Liver (tissue), 9 donors: Measurements from ENCODE around the gene GALNT6. TPM values are rescaled to one million over a fixed set of nuclear protein-coding genes. Genes with fewer than 3 reads are reported as not detected.

Experiments
- DNase-seq: peaks from one replicate; pipeline ENCODE4 v3.0.0-alpha.2; 2017; ENCODE audit warnings: low spot score
- H3K27ac ChIP-seq, 2 donors: one replicate each; pipeline ENCODE4 v1.7.0; 2013; ENCODE audit warnings: inconsistent platforms in 2 of 2, low read length in 2 of 2, control low read depth in 1 of 2, low read depth in 1 of 2, mild to moderate bottlenecking in 1 of 2
- H3K27me3 ChIP-seq, 4 donors: one replicate each; pipeline versions ENCODE4 v1.6.1 to v1.7.0; 2013; ENCODE audit warnings: low read length in 3 of 4, inconsistent platforms in 1 of 4, mild to moderate bottlenecking in 1 of 4, moderate library complexity in 1 of 4; ENCODE audit not compliant: control insufficient read depth in 4 of 4, insufficient read depth in 4 of 4
- H3K36me3 ChIP-seq, 4 donors: one replicate each; pipeline versions ENCODE4 v1.6.1 to v1.7.0; 2013; ENCODE audit warnings: low read length in 3 of 4, mild to moderate bottlenecking in 3 of 4, low read depth in 1 of 4, moderate library complexity in 1 of 4; ENCODE audit not compliant: control insufficient read depth in 4 of 4, insufficient read depth in 3 of 4
- H3K4me1 ChIP-seq, 4 donors: one replicate each; pipeline versions ENCODE4 v1.6.1 to v1.7.0; 2013; ENCODE audit warnings: low read length in 3 of 4, mild to moderate bottlenecking in 3 of 4, moderate library complexity in 1 of 4; ENCODE audit not compliant: control insufficient read depth in 4 of 4, insufficient read depth in 4 of 4
- H3K4me3 ChIP-seq, 3 donors: one replicate each; pipeline versions ENCODE4 v1.6.1 to v1.7.0; 2013; ENCODE audit warnings: low read length in 3 of 3, control low read depth in 1 of 3, low read depth in 1 of 3, mild to moderate bottlenecking in 1 of 3
- H3K9ac ChIP-seq, 2 donors: one replicate each; pipeline ENCODE4 v1.7.0; 2013; ENCODE audit warnings: low read length in 2 of 2, mild to moderate bottlenecking in 2 of 2, moderate library complexity in 2 of 2, control low read depth in 1 of 2, low read depth in 1 of 2
- H3K9me3 ChIP-seq, 4 donors: one replicate each; pipeline versions ENCODE4 v1.6.1 to v1.7.0; 2013; ENCODE audit warnings: low read length in 3 of 4; ENCODE audit not compliant: control insufficient read depth in 4 of 4
- EGR1 ChIP-seq, 2 donors: IDR thresholded peaks; 2 replicates each; pipeline ENCODE4 v1.6.1; 2016 to 2018; ENCODE audit warnings: antibody characterized with exemption in 2 of 2, low read depth in 2 of 2
- FOXA1 ChIP-seq: IDR thresholded peaks from 2 replicates; pipeline ENCODE4 v1.6.1; 2016; ENCODE audit warnings: antibody characterized with exemption
- HNF4A ChIP-seq, 2 donors: conservative IDR thresholded peaks; 2 replicates each; pipeline ENCODE4 v1.6.1; 2016; ENCODE audit warnings: antibody characterized with exemption in 2 of 2, mild to moderate bottlenecking in 2 of 2
- JUND ChIP-seq, 2 donors: IDR thresholded peaks; 2 replicates each; pipeline ENCODE4 v1.6.1; 2016; ENCODE audit warnings: antibody characterized with exemption in 2 of 2
- NR2F2 ChIP-seq: IDR thresholded peaks from 2 replicates; pipeline ENCODE4 v1.6.1; 2016; ENCODE audit warnings: antibody characterized with exemption
- RXRA ChIP-seq, 2 donors: IDR thresholded peaks; 2 replicates each; pipeline ENCODE4 v1.6.1; 2017 to 2018; ENCODE audit warnings: antibody characterized with exemption in 2 of 2, mild to moderate bottlenecking in 1 of 2
- SP1 ChIP-seq: IDR thresholded peaks from 2 replicates; pipeline ENCODE4 v1.6.1; 2018; ENCODE audit warnings: antibody characterized with exemption, mild to moderate bottlenecking
- YY1 ChIP-seq: IDR thresholded peaks from 2 replicates; pipeline ENCODE4 v1.6.1; 2016; ENCODE audit warnings: antibody characterized with exemption, mild to moderate bottlenecking
- WGBS: extraction: QIAGEN DNeasy Blood & Tissue Kit; methylation state at CpG from one replicate; pipeline ENCODE4 v1.1.7; 2013; 5-methylcytosine and 5-hydroxymethylcytosine counted together
- polyA plus RNA-seq, 2 donors: library from polyadenylated mRNA; stranded (reverse) in 1 of 2; unstranded in 1 of 2; fragments of 200-250 nt in 1 of 2; fragments of >200 nt in 1 of 2; fragmentation: Nextera tagmentation in 1 of 2; extraction: Ambion mirVana in 1 of 2; gene quantifications; one replicate each; pipeline versions ENCODE4 v1.2.1 to v1.2.3, GENCODE V29; 2013 to 2015
- total RNA-seq, 2 donors: library from RNA; depleted of rRNA; stranded (reverse); fragments of >200 nt; gene quantifications; one replicate each; pipeline ENCODE4 v1.2.3, GENCODE V29; 2014
- TF ChIP-seq, protein P1 (sequence below): IDR thresholded peaks from 2 replicates; pipeline ENCODE4 v1.6.1; 2016; ENCODE audit warnings: antibody characterized with exemption
- TF ChIP-seq, protein P2 (sequence below): IDR thresholded peaks from 2 replicates; pipeline ENCODE4 v1.6.1; 2016; ENCODE audit warnings: antibody characterized with exemption
- TF ChIP-seq, protein P3 (sequence below): IDR thresholded peaks from 2 replicates; pipeline ENCODE4 v1.6.1; 2016; ENCODE audit warnings: antibody characterized with exemption
- TF ChIP-seq, protein P4 (sequence below): IDR thresholded peaks from 2 replicates; pipeline ENCODE4 v1.6.1; 2016; ENCODE audit warnings: antibody characterized with exemption, mild to moderate bottlenecking
- donor health status: healthy.
- donor health status: healthy.
- donor health status: healthy.
- donor health status: healthy.
- donor health status: healthy.

GALNT6 gene
- total and polyA plus RNA-seq, 4 donors = 0.40 to 24.1 (median 1.2) TPM

DNA sequence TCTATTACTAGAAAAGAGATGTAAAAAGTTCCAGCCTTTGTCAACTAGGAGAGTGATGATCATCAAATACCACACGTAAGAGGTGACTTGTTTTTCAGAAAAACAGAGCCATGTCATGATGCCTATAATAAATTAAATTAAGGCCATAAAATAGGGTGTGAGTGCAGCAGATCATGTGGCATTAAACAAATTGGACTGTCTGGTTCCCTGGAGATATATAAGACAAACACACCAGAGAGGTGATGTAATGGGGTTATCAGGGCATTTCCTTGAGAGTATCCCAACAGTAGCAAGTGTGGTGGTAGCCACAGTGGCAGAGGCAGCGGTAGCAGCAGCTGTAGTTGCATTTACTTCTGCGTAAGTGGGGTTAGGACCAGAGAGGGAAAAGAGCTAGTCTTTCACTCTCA lies 14.6 kb upstream of the GALNT6 start (continued):
- TF ChIP-seq SP1 (no peak), JUND (IDR thresholded peaks at IDR 0.05) (no peak), FOXA1 (no peak)

DNA sequence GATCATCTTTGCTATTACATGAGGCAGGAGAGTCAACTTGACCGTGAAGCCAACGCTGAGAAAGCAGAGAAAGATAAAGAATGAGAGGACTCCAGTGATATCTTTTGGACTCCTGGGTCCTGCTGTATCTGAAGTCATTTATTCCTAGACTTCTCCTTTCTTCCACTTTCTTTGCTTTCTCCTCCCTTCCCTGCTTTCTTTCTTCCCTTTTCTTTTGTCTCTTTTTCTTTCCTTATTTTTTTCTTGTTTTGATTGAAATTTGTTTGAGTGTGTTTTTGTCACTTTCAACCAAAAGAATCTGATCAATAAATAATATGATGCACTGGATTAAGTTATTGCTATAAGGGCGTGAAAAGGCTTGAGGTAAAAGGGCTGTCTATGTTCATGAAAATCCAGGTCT lies 13.4 kb upstream of the GALNT6 start:
- 94% methylated on average over 3 of the region's 3 CpGs for WGBS
- Histone ChIP-seq H3K27me3 (no peaks in the 10 kb centered on the region), H3K36me3 (peaks cover 0 to 1% (median 0%) of the 10 kb centered on the region in 4 donors), H3K4me3 (no peak overlapping the region), H3K9ac (no peak overlapping the region), H3K4me1 (no peaks in the 10 kb centered on the region), H3K9me3 (no peaks in the 10 kb centered on the region), H3K27ac (no peak overlapping the region)
- TF ChIP-seq, protein P1, sequence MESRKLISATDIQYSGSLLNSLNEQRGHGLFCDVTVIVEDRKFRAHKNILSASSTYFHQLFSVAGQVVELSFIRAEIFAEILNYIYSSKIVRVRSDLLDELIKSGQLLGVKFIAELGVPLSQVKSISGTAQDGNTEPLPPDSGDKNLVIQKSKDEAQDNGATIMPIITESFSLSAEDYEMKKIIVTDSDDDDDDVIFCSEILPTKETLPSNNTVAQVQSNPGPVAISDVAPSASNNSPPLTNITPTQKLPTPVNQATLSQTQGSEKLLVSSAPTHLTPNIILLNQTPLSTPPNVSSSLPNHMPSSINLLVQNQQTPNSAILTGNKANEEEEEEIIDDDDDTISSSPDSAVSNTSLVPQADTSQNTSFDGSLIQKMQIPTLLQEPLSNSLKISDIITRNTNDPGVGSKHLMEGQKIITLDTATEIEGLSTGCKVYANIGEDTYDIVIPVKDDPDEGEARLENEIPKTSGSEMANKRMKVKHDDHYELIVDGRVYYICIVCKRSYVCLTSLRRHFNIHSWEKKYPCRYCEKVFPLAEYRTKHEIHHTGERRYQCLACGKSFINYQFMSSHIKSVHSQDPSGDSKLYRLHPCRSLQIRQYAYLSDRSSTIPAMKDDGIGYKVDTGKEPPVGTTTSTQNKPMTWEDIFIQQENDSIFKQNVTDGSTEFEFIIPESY = no peak
- TF ChIP-seq, protein P2, sequence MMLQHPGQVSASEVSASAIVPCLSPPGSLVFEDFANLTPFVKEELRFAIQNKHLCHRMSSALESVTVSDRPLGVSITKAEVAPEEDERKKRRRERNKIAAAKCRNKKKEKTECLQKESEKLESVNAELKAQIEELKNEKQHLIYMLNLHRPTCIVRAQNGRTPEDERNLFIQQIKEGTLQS = no peak
- TF ChIP-seq NR2F2 (no peak), YY1 (no peak), EGR1 (IDR thresholded peaks at IDR 0.05; ENCODE audit: low read depth in 2 of 2) (no peak), HNF4A (conservative IDR thresholded peaks at IDR 0.05) (no peak), JUND (IDR thresholded peaks at IDR 0.05) (no peak)
- TF ChIP-seq, protein P3, sequence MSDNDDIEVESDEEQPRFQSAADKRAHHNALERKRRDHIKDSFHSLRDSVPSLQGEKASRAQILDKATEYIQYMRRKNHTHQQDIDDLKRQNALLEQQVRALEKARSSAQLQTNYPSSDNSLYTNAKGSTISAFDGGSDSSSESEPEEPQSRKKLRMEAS = no peak
- TF ChIP-seq, protein P4, sequence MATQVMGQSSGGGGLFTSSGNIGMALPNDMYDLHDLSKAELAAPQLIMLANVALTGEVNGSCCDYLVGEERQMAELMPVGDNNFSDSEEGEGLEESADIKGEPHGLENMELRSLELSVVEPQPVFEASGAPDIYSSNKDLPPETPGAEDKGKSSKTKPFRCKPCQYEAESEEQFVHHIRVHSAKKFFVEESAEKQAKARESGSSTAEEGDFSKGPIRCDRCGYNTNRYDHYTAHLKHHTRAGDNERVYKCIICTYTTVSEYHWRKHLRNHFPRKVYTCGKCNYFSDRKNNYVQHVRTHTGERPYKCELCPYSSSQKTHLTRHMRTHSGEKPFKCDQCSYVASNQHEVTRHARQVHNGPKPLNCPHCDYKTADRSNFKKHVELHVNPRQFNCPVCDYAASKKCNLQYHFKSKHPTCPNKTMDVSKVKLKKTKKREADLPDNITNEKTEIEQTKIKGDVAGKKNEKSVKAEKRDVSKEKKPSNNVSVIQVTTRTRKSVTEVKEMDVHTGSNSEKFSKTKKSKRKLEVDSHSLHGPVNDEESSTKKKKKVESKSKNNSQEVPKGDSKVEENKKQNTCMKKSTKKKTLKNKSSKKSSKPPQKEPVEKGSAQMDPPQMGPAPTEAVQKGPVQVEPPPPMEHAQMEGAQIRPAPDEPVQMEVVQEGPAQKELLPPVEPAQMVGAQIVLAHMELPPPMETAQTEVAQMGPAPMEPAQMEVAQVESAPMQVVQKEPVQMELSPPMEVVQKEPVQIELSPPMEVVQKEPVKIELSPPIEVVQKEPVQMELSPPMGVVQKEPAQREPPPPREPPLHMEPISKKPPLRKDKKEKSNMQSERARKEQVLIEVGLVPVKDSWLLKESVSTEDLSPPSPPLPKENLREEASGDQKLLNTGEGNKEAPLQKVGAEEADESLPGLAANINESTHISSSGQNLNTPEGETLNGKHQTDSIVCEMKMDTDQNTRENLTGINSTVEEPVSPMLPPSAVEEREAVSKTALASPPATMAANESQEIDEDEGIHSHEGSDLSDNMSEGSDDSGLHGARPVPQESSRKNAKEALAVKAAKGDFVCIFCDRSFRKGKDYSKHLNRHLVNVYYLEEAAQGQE = no peak
- DNase-seq = no peak

DNA sequence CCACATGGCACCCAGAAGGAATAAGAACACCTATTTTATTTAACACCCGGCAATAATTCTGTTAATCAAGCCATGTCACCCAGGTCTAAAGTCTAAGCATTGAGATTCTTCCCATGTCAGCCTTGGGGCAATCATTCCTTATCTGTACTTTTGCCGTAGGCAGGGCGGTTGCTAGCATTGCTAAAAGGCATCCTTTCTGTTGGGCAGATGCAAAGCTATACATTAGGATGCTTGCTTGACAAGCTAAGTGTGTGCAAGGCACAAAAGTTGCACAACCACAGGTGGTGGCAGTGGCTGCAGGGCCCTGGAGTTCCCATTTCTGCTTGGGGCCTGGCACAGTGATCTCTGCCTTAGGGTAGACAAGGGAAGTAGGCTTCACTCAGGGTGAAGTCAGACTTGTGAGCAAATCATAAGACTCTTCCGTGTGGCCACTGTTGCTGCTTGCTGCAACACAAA lies 12.5 kb upstream of the GALNT6 start:
- no peak overlapping the region for H3K4me3 ChIP-seq
- WGBS = 87% methylated on average over 4 of the region's 4 CpGs
- H3K27me3 ChIP-seq = no peaks in the 10 kb centered on the region
- TF ChIP-seq YY1 (no peak), FOXA1 (no peak), RXRA (IDR thresholded peaks at IDR 0.05) (no peak), HNF4A (conservative IDR thresholded peaks at IDR 0.05) (no peak)
- TF ChIP-seq, protein P3 = no peak
- TF ChIP-seq, protein P2 = no peak
- H3K4me1 ChIP-seq = no peaks in the 10 kb centered on the region
- no peaks in the 10 kb centered on the region for H3K9me3 ChIP-seq
- peaks cover 0 to 1% (median 0%) of the 10 kb centered on the region in 4 donors for H3K36me3 ChIP-seq
- no peak overlapping the region for H3K9ac ChIP-seq
- H3K27ac ChIP-seq = no peak overlapping the region
- DNase-seq = no peak
